H9 (cell line): Measurements from ENCODE around the gene ECSIT. TPM values are rescaled to one million over a fixed set of nuclear protein-coding genes. Genes with fewer than 3 reads are reported as not detected.

ENCODE experiments used
- DNase-seq: peaks from one replicate; pipeline ENCODE4 v3.0.0-alpha.2; 2017
- H2AFZ ChIP-seq: one replicate; pipeline ENCODE4 v1.6.1; 2013; ENCODE audit warnings: mild to moderate bottlenecking, low read length, control low read depth, moderate library complexity
- H2AK5ac ChIP-seq: 2 replicates; pipeline ENCODE4 v1.6.1; 2013; ENCODE audit warnings: low read length, control low read depth, mixed read lengths; ENCODE audit not compliant: insufficient read length
- H2BK120ac ChIP-seq: one replicate; pipeline ENCODE4 v1.6.1; 2013; ENCODE audit warnings: low read depth, mild to moderate bottlenecking, low read length, control low read depth, inconsistent platforms; ENCODE audit not compliant: poor library complexity, severe bottlenecking
- H2BK12ac ChIP-seq: 2 replicates; pipeline ENCODE4 v1.6.1; 2013; ENCODE audit warnings: low read length, control low read depth, mixed read lengths, low read depth; ENCODE audit not compliant: insufficient read length
- H2BK15ac ChIP-seq: 2 replicates; pipeline ENCODE4 v1.6.1; 2013; ENCODE audit warnings: low read depth, low read length, control low read depth
- H2BK20ac ChIP-seq: one replicate; pipeline ENCODE4 v1.6.1; 2013; ENCODE audit warnings: low read depth, mild to moderate bottlenecking, low read length, control low read depth, inconsistent platforms; ENCODE audit not compliant: poor library complexity, severe bottlenecking
- H2BK5ac ChIP-seq: 2 replicates; pipeline ENCODE4 v1.6.1; 2013; ENCODE audit warnings: low read length, control low read depth, mixed read lengths; ENCODE audit not compliant: insufficient read length
- H3K14ac ChIP-seq: 2 replicates; pipeline ENCODE4 v1.6.1; 2013; ENCODE audit warnings: low read length, control low read depth; ENCODE audit not compliant: insufficient read depth
- H3K18ac ChIP-seq: 2 replicates; pipeline ENCODE4 v1.6.1; 2013; ENCODE audit warnings: low read depth, mild to moderate bottlenecking, mixed read lengths, low read length, control low read depth; ENCODE audit not compliant: insufficient read length
- H3K23ac ChIP-seq: 2 replicates; pipeline ENCODE4 v1.6.1; 2013; ENCODE audit warnings: low read length, control low read depth, mixed read lengths, low read depth; ENCODE audit not compliant: insufficient read length
- H3K23me2 ChIP-seq: 2 replicates; pipeline ENCODE4 v1.6.1; 2013; ENCODE audit warnings: low read depth, mild to moderate bottlenecking, mixed read lengths, low read length, control low read depth; ENCODE audit not compliant: insufficient read length, poor library complexity, severe bottlenecking
- H3K27ac ChIP-seq: 2 replicates; pipeline ENCODE4 v1.5.1; 2013; ENCODE audit warnings: low read length, control low read depth, mixed read lengths, low read depth; ENCODE audit not compliant: insufficient read length
- H3K27me3 ChIP-seq: 2 replicates; pipeline ENCODE4 v1.6.1; 2013; ENCODE audit warnings: low read length, control low read depth, inconsistent platforms; ENCODE audit not compliant: insufficient read depth
- H3K4ac ChIP-seq: 2 replicates; pipeline ENCODE4 v1.6.1; 2013; ENCODE audit warnings: low read depth, mild to moderate bottlenecking, control low read depth, inconsistent platforms, low read length, moderate library complexity
- H3K4me1 ChIP-seq: 2 replicates; pipeline ENCODE4 v1.6.1; 2013; ENCODE audit warnings: low read length, control low read depth, inconsistent platforms; ENCODE audit not compliant: insufficient read depth
- H3K4me2 ChIP-seq: 2 replicates; pipeline ENCODE4 v1.6.1; 2013; ENCODE audit warnings: low read length, control low read depth, mixed read lengths; ENCODE audit not compliant: insufficient read length, insufficient read depth
- H3K56ac ChIP-seq: 2 replicates; pipeline ENCODE4 v1.6.1; 2013; ENCODE audit warnings: low read depth, mild to moderate bottlenecking, mixed read lengths, low read length, control low read depth; ENCODE audit not compliant: insufficient read length
- H3K79me1 ChIP-seq: 2 replicates; pipeline ENCODE4 v1.6.1; 2013; ENCODE audit warnings: low read depth, mild to moderate bottlenecking, moderate library complexity, low read length, control low read depth, inconsistent platforms; ENCODE audit not compliant: insufficient read depth, poor library complexity, severe bottlenecking
- H3K79me2 ChIP-seq: 2 replicates; pipeline ENCODE4 v1.6.1; 2013; ENCODE audit warnings: low read length, control low read depth, inconsistent platforms; ENCODE audit not compliant: insufficient read depth
- H3K9ac ChIP-seq: 2 replicates; pipeline ENCODE4 v1.6.1; 2013; ENCODE audit warnings: low read length, control low read depth, mixed read lengths; ENCODE audit not compliant: insufficient read length; ENCODE audit errors: extremely low read depth
- H3K9me3 ChIP-seq: one replicate; pipeline ENCODE4 v1.6.1; 2013; ENCODE audit warnings: low read depth, low read length, inconsistent platforms; ENCODE audit not compliant: control insufficient read depth
- H3T11ph ChIP-seq: one replicate; pipeline ENCODE4 v1.6.1; 2013; ENCODE audit warnings: mild to moderate bottlenecking, low read length, control low read depth, inconsistent platforms
- H4K20me1 ChIP-seq: one replicate; pipeline ENCODE4 v1.6.1; 2013; ENCODE audit not compliant: control insufficient read depth, insufficient read length, insufficient read depth
- H4K5ac ChIP-seq: 2 replicates; pipeline ENCODE4 v1.6.1; 2013; ENCODE audit warnings: low read depth, mild to moderate bottlenecking, mixed read lengths, low read length, control low read depth; ENCODE audit not compliant: insufficient read length
- H4K8ac ChIP-seq: replicated peaks from 2 replicates; pipeline ENCODE4 v1.6.1; 2013; ENCODE audit warnings: low read length, control low read depth, mixed read lengths, low read depth; ENCODE audit not compliant: insufficient read length
- H4K91ac ChIP-seq: 2 replicates; pipeline ENCODE4 v1.6.1; 2013; ENCODE audit warnings: low read depth, mild to moderate bottlenecking, moderate library complexity, mixed read lengths, low read length, control low read depth; ENCODE audit not compliant: insufficient read length
- H3K27ac Mint-ChIP-seq, 3 experiments: 2 replicates in 2 of 3; 3 replicates in 1 of 3; pipeline ENCODE4 v1.8.0; 2020 to 2021; ENCODE audit warnings: mixed read lengths in 3 of 3, mild to moderate bottlenecking in 1 of 3, moderate library complexity in 1 of 3
- H3K27me3 Mint-ChIP-seq: 2 replicates; pipeline ENCODE4 v1.8.0; 2021; ENCODE audit warnings: low read depth, mild to moderate bottlenecking, moderate library complexity, mixed read lengths
- H3K36me3 Mint-ChIP-seq, 3 experiments: 2 replicates in 2 of 3; 3 replicates in 1 of 3; pipeline ENCODE4 v1.8.0; 2020 to 2021; ENCODE audit warnings: low read depth in 3 of 3, mixed read lengths in 3 of 3; ENCODE audit not compliant: insufficient read depth in 1 of 3
- H3K4me1 Mint-ChIP-seq, 2 experiments: 2 replicates each; pipeline ENCODE4 v1.8.0; 2020; ENCODE audit warnings: mixed read lengths in 2 of 2
- H3K4me3 Mint-ChIP-seq, 2 experiments: 2 replicates in 1 of 2; 3 replicates in 1 of 2; pipeline ENCODE4 v1.8.0; 2020 to 2021; ENCODE audit warnings: mild to moderate bottlenecking in 2 of 2, mixed read lengths in 2 of 2, moderate library complexity in 1 of 2
- H3K9me3 Mint-ChIP-seq, 2 experiments: 2 replicates in 1 of 2; 3 replicates in 1 of 2; pipeline ENCODE4 v1.8.0; 2020; ENCODE audit warnings: mild to moderate bottlenecking in 2 of 2, mixed read lengths in 2 of 2, moderate library complexity in 1 of 2
- CTCF ChIP-seq: fragments of 200-600 bp; sonication (generic); conservative IDR thresholded peaks from 3 replicates; pipeline ENCODE4 v1.8.0; 2021; ENCODE audit warnings: antibody characterized with exemption, mild to moderate bottlenecking
- WGBS: extraction: QIAGEN DNeasy Blood & Tissue Kit; methylation state at CpG from one replicate; pipeline ENCODE4 v1.1.7; 2013; ENCODE audit warnings: missing lambda C conversion rate, low lambda C conversion rate, mixed read lengths; ENCODE audit not compliant: insufficient read length; ENCODE audit errors: extremely low coverage; 5-methylcytosine and 5-hydroxymethylcytosine counted together
- total RNA-seq: library from RNA; stranded (reverse); gene quantifications from 2 replicates; pipeline ENCODE4 v1.2.1, GENCODE V29; 2021

ECSIT gene
- total RNA-seq, 1 experiment from 2014 or later: 42.4 TPM

- DNase-seq: peak; percentile 78
- H2BK15ac ChIP-seq: no peak overlapping the region
- H3K9ac ChIP-seq: no peak overlapping the region
- H4K91ac ChIP-seq: no peak overlapping the region
- H3K27me3 Mint-ChIP-seq: no peaks in the 10 kb centered on the region; the same call in 1 of the 2 replicates
- H3K79me2 ChIP-seq: peaks cover 15% of the 10 kb centered on the region; the same call in 1 of the 2 replicates
- H2BK12ac ChIP-seq: no peak overlapping the region
- H3K4ac ChIP-seq: no peak overlapping the region
- H3K18ac ChIP-seq: no peak overlapping the region
- H3K27ac ChIP-seq: no peak overlapping the region
- H2AFZ ChIP-seq: no peak overlapping the region
- no peak overlapping the region for H2AK5ac ChIP-seq
- H4K20me1 ChIP-seq: no peaks in the 10 kb centered on the region
- H3K14ac ChIP-seq: no peak overlapping the region
- no peak overlapping the region for H3T11ph ChIP-seq
- H4K8ac ChIP-seq: no peak overlapping the region
- WGBS: no CpG with 5 or more reads among the region's 9 CpGs
- H3K27ac Mint-ChIP-seq: no peak overlapping the region
- no peak overlapping the region for H3K56ac ChIP-seq
- peaks cover 3 to 10% (median 9%) of the 10 kb centered on the region in 3 experiments; a peak in 5 of 7 replicates for H3K36me3 Mint-ChIP-seq
- no peaks in the 10 kb centered on the region for H3K27me3 ChIP-seq
- H2BK5ac ChIP-seq: no peak overlapping the region
- H3K23ac ChIP-seq: no peak overlapping the region
- no peak overlapping the region for H4K5ac ChIP-seq
- no peaks in the 10 kb centered on the region for H3K9me3 ChIP-seq
- H3K4me2 ChIP-seq: peak overlapping the region; percentile 20
- H3K79me1 ChIP-seq: peaks cover 2% of the 10 kb centered on the region
- no peaks in the 10 kb centered on the region for H3K4me1 ChIP-seq
- no peak overlapping the region for H2BK120ac ChIP-seq
- peaks cover 0 to 3% of the 10 kb centered on the region in 2 experiments; a peak in 1 of 5 replicates for H3K9me3 Mint-ChIP-seq
- peak; percentile 92 for TF ChIP-seq CTCF
- H3K23me2 ChIP-seq: peaks cover 9% of the 10 kb centered on the region
- no peak overlapping the region for H2BK20ac ChIP-seq
- H3K4me3 Mint-ChIP-seq: peak overlapping the region; percentile 51 to 56
- peaks cover 10 to 18% of the 10 kb centered on the region in 2 experiments for H3K4me1 Mint-ChIP-seq
These were observed 31.6 kb upstream of the ECSIT start for GRCh38 chr19:11560404-11561051.
